GM18868 (cell line): ENCODE measurements around the gene FRMD1.

ENCODE experiments used
- ATAC-seq: cut with Tn5 transposase; IDR thresholded peaks from one replicate; pipeline ENCODE4 v1.9.1; 2021; ENCODE audit warnings: mild to moderate bottlenecking, moderate library complexity; ENCODE audit not compliant: unreplicated experiment

Gene FRMD1

DNA sequence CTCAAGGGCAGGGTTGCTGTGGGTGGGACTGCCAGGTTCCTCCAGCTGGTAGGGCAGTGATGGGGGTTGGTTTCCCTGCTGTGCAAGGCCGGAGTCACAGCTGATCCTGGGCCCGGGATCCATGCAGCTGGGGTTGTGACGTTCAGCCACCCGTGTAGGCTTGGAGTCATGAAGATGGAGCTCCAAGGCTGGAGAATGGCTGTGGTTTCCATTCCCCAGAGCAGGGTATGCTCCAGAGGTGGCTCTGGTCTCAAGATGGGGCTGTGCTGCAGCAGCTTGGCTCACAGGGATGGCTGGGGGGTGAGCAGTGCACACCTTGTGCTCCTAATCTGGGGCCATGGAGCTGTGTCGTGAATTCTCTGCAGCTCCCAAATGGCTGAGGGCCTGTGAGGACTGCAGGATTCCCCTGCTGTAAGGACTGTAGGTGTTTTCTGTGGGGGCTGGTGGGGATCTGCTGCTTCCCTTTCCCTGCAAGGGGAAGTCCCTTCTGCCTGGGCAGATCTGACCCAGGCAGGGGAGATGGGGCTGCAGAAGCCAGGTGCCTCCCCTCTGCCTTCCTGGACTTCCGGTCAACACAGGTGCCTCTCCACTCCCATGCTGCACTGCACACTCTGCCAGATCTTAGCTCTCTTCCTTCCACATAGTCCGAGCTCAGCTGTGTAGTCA is 65.6 kb downstream of the FRMD1 start:
- no peak for ATAC-seq

DNA sequence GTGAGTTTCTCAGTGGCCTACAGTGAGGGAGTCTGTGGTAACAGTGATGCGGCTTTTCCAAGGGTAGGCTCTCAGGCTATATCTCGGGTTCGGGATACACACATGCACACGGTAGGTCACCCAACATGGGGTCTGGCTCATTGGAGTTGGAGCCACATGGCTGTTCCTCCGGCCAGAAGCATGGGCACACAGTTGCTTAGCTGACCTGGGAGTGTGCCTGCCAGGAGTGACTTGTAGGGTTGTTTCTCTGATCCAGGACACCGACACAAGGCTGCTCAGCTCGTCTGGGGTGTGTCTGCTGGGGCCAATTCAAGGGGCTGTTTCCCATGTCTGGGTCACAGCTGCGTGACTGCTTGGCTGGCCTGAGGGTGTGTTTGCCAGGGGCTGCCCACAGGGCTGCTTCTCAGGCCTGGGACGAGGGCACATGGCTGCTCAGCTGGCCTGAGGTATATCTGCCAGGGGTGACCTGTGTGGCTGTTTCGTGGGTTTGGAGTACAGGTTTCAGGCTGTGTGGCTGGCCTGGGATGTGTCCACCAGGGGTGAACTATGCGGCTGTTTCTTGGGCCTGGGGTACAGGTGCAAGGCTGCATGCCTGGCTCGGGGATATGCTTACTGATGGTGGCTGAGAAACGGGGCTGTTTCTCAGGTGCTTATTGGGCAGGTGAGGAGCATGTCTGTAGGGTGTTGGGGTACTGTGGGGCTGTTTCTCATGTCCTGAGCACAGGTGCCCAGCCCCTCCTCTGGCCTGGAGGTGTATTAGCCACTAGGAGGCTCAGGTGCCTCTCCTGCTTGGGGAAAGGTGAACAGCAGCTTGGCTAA is 66.4 kb downstream of the FRMD1 start:
- ATAC-seq, result no peak

DNA sequence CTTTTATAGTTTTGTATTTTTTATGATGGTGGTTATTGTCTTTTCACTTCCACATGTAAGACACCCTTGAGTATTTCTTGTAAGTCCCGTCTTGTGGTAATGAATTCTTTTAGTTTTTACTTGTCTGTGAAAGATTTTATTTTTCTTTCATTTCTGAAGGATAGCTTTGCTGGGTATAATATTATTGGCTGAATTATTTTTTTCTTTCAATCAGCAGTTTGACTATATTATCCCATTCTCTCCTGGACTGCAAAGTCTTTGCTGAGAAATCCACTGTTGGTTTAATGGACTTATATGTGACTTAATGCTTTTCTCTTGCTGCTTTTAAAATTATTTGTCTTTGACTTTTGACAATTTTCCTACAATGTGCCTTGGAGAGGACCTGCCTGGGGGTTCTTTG is 67.7 kb downstream of the FRMD1 start:
- ATAC-seq, result no peak

DNA sequence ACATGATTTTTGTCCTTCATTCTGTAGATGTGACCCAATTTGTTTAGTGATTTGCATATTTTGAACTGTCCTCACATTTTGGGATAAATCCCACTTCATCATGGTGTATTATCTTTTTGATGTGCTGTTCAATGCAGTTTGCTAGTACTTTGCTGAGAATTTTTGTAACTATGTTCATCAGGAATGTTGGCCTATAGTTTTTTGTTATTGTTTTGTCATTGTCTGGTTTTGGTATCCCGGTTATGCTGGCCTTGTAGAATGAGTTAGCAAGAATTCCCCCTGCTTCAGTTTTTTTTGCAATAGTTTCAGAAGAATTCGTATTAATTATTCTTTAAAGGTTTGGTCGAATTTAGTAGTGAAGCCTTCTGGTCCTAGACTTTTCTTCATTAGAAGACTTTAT is 69.7 kb downstream of the FRMD1 start:
- no peak for ATAC-seq

DNA sequence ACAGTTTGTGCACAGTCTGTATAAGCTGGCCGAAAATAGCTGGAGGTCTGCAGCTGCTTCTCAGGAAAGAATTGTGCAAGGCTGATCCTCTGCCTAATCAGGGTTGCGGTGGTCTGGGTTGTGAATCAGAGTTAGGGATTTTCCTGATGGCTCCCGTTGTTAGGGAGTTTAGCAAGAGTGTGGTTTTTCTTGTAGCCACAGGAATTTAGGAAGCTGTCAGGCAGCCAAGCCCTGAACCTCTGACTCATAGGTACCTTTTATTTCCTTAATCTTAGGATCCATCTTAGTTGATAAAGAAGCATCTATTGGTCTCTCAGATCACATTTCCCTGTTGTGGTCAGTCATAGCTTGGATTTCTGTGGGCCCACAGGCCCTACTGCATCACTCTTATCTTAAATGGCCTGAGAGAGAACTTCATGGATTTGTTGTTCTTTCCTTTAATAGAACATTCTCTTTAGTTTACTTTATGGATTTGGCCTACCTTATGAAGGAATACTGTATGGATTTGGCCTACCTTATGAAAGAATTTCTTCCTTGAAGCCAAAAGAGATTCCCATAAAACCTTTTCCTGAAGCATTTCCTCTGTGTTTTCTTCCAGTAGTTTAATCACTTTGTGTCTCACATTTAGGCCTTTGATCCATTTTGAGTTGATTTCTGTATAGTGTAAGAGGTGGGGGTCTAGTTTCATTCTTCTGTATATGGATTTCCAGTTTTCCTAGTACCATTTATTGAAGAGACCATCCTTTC is 71.2 kb downstream of the FRMD1 start:
- ATAC-seq, result no peak

DNA sequence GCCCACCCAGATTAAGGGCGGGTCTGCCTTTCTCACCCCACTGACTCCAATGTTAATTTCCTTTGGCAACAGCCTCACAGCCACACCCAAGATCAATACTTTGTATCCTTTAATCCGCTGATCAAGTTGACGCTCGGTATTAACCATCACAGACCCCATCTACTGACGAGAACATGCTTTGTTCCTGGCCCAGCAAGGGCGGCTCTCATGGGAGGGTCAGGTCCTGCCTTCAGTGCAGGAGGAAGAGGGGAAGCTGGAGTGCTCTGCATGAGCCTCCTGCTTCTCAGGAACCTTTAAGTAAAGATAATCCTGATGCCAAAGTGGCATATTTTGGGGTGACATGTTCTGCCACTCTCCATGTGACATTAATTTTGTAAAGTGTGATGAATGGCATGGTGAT is 73.2 kb downstream of the FRMD1 start:
- ATAC-seq, result no peak

DNA sequence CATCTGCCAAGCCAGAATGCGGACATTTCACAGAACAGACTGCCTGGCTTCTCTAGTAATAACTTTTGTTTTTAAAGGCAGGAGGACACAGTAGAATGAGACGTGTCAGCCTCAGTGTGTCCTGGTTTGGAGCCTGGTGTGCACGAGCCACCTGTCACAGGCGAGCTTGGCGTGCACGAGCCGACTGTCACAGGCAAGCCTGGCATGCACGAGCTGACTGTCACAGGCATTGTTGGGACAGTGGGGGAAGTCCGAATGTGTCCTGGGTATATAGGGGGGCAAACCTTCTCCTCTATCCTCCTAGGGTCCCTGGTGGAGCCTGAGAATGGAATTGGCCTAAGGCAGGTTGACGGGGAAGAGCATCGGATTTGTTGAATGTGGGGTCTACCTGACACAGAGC is 74.1 kb downstream of the FRMD1 start:
- ATAC-seq, result no peak

DNA sequence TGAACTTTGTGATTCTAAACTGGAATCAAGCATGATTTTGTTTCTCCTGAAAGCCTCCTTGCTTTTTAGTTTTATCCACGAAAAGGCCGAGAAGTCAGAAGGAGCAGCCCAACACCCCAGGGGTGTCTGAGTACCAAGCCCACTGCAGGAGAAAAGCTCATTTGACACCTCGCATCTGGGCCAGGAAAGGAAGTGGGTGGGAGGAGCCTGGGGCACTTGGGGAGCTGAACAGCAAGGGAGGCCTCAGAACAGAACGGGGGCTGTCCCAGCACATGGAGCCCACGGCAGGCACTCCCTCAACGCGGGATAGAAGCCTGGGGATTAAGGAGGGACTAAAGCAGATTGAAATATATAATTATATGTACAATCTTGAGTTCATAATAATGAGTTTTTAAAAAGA is 75.0 kb downstream of the FRMD1 start:
- ATAC-seq, result no peak
